Measurements from ENCODE around the gene NOB1.

GRCh38 chr16:69706256-69706974 lies 48.3 kb downstream of the NOB1 start:
- TF ChIP-seq CTCF (conservative IDR thresholded peaks at IDR 0.05) (no peak), ZFX (IDR thresholded peaks at IDR 0.05) (no peak)

All from C4-2B (cell line).